NCI-H2196 treated with DMSO at 0.1 percent for 48 hours (cell line): ENCODE results near the gene DYNC2LI1.
A peak's percentile ranks its signal among the peaks of the same experiment; 100 is the strongest.

Experiments used
- DNase-seq: peaks from one replicate; lab custom pipeline; 2025; ENCODE audit not compliant: unreplicated experiment; lab: John Stamatoyannopoulos, UW

The DYNC2LI1 gene

DNA sequence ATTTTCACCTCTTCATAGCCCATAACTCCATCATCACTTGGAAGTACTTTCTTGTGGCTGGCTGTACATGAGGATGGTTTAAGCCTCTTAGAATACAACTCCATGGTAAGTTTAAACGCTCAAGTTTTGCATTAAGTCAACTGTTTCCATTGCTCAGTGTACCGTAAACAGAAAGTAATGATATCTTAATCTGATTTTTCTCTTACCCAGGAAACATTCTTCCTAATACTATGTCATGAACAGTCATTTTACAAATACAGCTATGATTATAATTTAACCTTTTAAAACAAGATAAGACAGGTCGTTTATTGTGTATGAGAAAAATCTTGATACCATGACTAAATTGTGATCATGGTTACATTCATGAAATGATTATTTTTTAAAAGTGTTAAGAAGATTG lies 11.6 kb upstream of the DYNC2LI1 start:
- DNase-seq = no peak

DNA sequence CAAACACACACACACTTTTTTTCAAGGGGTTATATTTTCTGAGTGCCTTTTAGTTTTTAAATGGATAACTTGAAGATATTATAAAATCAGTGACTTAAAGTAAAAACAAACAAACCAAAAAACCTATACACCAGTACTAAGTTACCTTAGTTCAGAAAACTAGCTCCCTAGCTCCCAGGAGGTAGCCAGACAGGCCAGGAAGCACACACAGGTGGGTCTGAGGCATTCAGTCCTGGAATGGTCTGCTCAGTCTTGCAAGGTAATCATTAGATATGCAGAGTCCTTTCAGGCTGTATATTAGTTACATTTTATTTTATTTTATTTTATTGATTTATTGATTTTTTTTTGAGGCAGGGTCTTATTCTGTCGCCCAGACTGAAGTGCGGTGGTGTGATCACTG lies 10.7 kb upstream of the DYNC2LI1 start:
- no peak for DNase-seq

DNA sequence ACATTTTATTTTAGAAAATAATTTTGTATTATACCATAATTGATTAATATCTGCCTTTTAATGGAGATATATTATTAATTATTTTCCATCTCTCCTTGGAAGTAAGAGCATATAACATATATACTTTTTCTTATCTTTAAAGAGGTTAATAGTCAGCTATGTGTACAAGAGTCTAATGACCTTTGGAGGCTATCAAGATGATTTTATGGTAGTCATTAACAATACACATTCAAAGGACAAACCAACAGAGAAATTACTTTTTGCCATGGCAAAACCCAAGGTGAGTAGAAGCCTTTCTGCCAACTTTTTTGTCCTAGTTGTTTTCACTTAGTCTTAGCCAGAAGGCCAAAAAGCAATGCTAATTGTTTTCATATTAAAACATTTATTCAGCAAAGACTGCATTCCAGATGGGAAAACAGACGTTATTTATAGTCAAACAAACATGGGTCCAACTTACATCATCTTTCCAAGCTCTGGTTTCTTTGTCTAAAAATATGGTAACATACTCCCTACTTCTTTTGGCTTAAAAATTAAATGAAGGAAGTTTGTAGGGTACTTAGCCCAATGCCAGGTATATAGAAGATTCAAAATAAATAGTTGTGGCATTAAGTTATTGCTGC lies 9.6 kb upstream of the DYNC2LI1 start:
- DNase-seq = no peak

DNA sequence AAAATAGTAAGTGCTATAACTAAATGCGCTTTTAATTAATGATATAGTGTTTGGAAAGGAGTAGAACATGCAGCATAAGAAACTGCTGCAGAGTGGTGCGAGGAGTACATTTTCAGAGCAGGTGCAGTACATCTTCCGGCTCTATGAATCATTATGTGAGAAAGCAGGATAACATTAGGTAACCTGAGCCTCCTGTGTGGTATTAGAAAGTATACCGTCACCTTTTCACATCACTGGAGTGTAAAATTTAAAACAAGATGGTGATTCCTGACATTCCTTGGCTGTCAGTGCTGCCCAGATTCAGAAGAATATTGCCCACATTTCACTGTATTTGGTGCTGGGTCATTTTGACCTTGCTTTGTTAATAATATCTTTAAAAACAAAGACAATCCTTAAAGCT lies 7.8 kb upstream of the DYNC2LI1 start:
- peak; percentile 14 for DNase-seq

DNA sequence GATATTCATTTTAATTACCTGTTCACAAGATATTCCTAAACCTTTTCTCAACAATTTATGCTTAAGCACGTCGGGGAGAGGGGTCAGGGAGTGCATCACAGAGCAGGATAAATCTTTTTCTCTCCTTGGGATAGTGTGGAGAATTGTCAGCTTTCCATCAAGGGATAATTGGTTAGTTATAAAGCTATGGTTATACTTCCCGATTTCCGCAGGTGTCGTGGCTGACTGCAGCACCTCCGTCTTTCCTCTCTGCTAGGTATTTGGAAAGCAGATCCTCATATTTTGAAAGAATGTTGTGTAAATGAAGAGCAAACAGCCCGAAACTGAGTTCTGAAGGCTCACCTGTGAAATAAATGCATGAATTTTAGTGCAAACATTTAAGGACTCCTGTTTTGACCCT lies 778 bp downstream of the DYNC2LI1 start:
- DNase-seq = no peak

DNA sequence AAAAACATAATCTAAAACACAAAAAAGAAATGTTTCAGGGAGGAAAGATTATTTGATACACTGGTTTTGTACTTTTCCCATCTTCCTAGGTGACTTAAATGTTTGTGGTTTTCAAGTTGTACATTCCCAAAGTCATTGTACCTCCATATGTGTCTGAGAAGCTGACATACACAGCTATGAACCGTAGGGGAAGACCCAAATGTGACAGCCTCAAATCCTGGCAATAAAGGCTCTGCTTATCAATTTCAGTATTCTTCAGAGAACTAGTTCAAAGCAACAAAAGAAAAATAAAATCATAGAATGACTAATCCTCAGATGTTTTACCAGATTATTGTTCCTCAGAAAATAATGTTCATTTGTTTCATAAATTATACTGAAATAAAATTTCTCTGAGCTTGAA lies 2.5 kb downstream of the DYNC2LI1 start:
- DNase-seq = no peak

DNA sequence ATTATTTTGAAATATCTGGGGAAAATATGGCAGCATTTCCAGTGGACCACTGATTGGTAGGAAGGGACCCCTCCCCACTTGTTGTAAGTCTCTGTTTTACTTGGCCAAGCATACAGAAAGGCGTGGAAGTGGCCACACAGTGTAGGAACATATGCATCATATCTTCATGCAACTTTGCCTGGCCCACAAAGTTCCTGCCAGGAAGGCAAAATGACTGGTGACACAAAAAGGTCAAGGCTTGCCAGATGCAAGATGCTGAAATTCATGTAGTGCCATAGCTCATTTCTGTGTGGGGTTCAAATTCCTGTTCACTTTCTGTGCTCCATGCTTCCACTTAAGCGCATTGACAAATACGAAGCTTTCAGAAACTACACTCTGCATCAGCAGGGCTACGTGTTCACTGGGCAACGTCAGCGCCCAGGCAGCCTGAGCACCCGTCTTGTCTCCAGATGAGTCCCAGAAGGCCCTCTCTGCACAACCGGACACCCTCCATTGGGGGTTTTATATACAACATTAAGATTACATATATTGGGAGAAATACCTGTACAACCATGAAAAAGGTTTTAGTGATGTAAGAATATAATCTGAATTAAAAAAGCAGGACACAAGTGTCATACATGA lies 3.6 kb downstream of the DYNC2LI1 start:
- no peak for DNase-seq

DNA sequence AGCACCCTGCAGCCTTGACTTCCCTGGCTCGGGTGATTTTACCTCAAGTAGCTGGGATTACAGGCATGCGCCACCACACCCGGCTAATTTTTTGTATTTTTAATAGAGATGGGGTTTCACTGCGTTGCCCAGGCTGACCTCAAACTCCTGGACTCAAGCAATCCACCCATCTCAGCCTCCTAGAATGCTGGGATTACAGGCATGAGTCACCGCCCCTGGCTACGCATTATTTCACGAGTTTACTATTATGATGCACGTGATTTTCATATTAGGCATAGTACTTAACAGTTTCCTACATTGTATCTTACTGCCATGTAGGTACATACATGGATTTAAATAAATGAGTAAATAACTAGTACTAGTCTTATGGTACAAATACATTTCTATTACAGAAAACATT lies 4.4 kb downstream of the DYNC2LI1 start:
- no peak for DNase-seq

DNA sequence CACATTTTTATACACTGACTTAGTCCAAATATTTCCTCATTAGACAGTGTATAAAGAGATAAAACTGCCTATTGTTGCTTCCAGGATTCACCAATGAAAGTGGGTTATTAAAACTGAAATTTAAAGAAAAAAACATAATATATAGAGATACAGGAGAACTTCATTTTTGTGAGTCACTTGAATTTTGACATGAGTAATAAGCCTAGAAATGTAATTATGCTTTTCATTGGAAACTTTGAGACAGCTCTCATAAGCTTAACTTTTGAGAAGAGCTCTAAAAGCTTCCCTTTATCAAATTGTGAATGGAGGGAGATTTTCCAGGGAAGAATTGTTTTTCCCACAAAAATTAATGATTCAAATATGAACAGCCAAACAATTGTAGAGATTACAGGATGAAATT lies 14.1 kb downstream of the DYNC2LI1 start:
- no peak for DNase-seq

DNA sequence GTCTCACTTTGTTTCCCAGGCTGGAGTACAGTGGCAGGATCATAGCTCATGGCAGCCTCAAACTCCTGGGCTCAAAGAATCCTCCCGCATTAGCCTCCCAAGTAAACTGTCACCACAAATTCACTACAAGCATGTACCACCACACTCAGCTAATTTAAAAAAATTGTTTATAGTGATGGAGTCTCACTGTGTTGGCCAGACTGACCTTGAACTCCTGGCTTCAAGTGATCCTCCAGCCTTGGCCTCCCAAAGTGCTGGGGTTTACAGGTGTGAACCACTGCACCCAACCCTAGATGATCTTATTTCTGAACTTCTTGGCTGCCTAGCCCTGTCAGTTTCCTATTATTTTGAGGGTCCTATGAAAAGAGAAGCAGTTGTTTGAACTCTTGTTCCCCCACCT lies 14.8 kb downstream of the DYNC2LI1 start:
- no peak for DNase-seq

DNA sequence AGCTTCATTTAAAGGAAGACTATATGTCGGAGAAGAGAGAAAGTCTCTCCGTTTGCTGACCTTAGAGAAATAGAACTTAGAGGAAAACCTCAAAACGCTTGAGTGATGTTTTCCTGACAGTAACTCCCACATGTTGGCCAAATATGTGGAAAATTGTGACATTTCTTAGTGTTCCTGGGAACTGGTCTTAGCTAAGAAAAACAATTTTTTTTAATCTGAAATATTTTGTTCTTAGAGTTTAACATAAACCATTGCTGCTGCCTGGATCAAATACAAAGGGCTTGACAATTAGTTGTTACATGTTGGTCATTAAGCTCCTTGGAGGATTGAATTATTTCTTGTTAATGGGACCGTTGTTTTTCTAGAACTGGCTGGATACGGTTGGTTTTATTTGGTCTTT lies 16.3 kb downstream of the DYNC2LI1 start:
- DNase-seq = no peak

DNA sequence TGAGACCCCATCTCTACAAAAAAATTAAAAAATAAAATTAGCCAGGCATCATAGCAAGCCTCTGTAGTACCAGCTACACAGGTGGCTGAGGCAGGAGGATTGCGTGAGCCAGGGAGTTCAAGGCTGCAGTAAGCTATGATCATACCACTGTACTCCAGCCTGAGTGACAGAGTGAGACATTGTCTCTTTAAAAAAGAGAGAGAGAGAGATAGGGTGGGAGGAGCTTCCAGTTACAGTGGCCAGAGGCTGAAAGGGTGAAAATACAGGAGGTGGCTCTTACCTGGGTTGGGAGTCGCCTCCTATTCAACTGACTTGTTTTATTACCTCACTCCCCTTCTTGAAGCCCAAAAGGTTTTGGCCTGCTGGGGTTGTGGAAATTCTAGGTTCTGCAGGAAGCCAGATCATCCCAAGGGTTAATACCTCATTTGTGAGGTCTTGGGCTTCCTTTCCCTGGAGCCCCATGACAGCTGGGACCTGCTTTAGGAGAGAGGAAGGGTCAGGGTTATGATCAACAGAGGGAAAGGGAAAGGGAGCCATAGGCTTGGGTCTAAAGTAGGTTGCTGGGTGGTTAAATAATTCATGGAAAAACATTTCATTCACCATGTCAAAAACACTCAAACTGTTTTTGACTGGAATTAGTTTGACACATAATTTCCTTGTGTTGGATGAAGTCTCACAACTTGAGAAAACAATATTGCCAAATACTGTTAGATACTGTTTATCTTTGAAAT lies 17.4 kb downstream of the DYNC2LI1 start:
- no peak for DNase-seq

DNA sequence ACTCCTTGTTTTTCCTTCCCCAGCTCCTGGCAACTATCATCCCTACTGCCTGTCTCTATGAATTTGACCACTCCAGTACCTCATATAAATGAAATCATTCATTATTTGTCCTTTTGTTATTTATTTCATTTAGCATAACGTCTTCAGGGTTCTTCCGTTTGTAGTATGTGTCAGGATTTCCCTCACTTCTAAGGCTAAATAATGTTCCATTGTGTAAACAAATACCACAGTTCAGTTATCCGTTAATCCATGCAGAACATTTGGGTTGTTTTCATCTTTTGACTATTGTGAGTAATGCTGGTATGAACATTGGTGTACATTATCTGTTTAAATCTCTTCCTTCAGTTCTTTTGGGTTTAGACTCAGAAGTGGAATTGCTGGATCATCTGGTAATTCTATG lies 18.8 kb downstream of the DYNC2LI1 start:
- no peak for DNase-seq

DNA sequence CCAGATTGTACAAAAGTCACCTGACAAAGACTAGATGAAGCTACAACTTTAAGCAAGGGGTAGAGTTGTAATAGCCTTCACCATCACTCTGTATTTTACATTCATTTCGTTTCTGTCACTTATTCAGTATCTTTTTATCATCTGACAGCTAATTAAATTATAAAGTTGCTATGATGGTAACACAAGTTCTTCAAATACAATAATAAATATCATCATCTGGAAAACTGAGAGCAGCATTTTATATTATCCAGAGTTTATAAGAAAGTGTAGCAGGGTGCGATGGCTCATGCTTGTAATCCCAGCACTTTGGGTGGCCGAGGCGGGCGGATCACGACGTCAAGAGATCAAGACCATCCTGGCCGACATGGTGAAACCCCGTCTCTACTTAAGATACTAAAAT lies 21.1 kb downstream of the DYNC2LI1 start:
- no peak for DNase-seq

DNA sequence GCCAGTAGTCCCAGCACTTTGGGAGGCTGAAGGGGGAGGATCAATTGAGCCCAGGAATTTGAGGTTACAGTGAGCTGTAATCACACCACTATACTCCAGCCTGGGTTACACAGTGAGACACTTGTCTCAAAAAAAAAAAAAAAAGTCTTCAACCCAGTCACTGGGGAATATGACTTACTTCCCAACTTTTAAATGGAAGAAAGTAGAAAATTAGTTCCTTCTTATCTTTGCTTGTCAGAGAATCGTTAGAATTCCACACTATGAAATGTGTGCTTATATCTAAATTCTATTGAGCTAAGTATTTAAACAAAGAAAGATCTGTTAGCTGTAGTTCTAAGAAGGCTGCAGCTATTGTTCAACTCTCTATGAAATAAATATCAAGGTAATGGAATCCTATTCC lies 22.4 kb downstream of the DYNC2LI1 start:
- DNase-seq = no peak

DNA sequence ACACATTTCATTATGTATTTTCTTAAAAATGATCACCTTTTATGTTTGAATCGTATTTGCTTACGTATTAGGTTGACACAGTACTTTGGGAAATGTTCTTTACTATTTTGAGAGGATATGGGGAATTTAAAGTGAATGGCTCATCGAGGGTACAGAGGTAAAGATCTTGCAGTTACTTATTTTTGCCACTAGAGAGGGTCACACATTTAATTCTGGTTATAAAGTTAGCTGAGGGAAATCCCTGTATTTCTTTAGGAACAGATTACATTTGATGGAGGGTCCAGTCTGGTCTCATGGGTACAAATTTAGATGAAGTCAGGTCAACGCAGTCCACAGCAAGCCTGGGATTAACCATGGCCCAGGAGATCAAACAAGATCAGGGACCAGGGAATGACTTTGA lies 24.5 kb downstream of the DYNC2LI1 start:
- DNase-seq = no peak

DNA sequence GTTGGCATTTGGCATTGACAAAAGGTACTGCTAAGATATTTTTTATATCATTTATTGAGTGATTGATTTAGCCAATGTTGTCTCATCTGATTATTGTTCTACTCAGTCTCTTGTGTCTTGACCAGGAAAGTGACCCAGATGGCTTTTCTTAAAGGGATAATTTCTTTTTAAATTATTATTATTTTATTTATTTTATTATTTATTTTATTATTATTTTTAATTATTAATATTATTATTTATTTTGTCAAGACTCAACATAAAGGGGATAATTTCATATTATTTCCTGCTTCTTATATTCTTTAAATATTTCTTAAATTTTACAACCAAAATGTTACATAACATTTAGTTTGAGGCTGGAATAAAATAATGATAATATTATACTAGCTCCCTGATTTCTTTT lies 27.1 kb downstream of the DYNC2LI1 start:
- DNase-seq = no peak

DNA sequence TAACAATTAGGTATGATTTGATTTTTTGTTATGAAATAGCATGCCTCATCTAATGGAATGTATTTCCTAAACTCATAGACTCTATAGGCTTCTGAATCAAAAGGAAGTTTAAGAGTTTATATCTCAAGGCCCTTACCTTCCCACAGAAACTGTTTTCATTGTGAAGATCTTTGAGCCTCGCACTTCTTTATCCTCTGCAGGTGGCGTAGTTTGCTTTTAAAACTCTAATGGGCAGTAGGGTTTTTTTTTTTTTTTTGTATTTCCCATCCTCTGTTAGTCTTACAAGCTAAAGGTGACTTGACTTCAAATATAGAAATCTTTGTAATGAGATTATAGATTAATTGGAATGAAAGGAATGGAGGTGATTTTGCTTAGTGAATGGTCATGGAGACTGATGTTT lies 28.3 kb downstream of the DYNC2LI1 start:
- no peak for DNase-seq

DNA sequence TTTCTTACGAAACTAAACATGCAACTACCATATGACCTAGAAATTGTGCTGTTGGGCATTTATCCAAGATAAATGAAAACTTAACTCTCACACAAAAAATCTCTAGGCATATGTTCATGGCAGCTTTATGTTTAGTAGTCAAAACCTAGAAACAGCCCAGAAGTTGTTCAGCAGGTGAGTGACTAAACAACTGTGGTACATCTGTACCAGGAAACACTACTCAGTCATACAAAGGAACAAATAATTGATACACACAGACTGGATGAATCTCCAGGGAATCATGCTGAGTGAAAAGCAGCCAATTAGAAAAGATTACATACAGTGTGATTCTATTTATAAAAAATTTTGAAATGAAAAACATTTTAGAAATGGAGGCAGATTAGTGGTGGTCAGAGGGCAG lies 29.3 kb downstream of the DYNC2LI1 start:
- no peak for DNase-seq

DNA sequence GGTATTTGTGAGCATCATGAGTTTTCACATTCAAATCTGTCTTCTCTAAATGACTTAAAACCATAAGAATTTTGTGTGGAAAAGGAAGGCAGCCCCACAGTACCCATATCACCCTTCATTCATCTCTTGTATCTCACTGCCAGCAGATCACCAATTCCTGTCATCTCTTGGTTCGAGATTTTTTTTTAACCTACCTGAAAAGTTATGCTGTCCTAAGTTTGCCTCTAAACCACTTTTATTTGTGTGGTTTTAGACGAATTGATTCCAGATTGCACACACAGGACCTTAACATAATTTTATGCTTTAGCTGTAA lies 32.8 kb downstream of the DYNC2LI1 start:
- DNase-seq = no peak

DNA sequence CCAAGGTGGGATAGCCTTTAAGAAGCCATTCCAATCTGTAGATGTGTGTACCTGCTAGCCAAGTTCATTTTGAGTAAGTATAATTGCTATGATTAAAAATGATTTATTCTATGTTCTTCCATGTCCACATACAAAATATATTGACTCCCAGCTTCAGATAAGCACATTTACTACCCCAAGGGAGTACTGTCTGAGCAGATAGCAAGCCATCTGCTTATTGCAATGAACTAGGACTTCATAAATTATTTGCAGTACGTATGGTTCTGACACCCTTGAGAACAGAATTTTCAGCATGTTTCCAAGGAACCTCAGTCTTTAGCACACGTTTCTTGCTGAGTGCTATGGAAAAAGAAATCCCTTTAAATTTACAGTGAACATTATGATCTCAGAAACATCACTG lies 36.6 kb downstream of the DYNC2LI1 start:
- DNase-seq = no peak

DNA sequence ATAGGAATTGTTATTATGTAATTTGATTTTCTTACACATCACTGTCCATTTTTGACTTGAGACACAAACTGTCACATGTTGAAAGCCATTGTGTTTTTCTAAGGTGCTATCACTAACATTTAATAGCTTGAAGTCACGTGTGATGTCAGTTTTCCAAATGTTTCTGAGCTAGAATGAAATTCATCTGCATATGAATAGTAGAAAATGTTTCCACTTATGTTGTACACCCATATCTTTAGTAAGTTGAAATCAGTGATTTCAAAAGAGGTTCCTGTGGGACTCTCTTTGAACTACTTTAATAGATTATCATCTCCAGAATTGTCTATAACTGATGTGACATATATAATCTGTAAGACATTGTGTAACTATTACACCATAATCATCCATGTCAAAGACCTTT lies 37.0 kb downstream of the DYNC2LI1 start:
- no peak for DNase-seq

DNA sequence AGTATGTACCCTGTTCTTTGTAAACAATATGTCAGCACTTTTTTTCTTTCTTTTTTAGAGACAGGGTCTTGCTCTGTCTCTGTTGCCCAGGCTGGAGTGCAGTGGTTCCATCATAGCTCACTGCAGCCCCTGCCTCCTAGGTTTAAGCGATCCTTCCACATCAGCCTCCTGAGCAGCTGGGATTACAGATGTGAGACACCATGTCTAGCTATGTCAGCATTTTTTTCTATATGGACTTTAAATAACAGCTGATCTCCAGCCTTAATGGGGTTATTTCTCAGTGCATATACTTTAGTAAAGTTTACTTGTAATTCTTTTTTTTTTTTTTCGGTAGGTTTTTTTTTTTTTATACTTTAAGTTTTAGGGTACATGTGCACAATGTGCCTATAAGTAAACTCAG lies 38.2 kb downstream of the DYNC2LI1 start:
- DNase-seq = no peak
